H1 (cell line): ENCODE results near the gene RBM4. TPM values are rescaled to one million over a fixed set of nuclear protein-coding genes. Genes with fewer than 3 reads are reported as not detected.

ENCODE experiments used
- EZH2 ChIP-seq: fragments of 200-600 bp; sonication (generic); IDR thresholded peaks from 2 replicates; pipeline ENCODE4 v1.7.1; 2012; ENCODE audit warnings: low read depth, mild to moderate bottlenecking, moderate library complexity, low read length, inconsistent platforms; ENCODE audit not compliant: severe bottlenecking
- polyA plus RNA-seq, 7 experiments: library from polyadenylated mRNA; depleted of rRNA in 3 of 7; stranded (reverse) in 5 of 7; unstranded in 2 of 7; fragments of >200 nt in 5 of 7; fragments of 200-250 nt in 2 of 7; gene quantifications; 1 replicate in 5 of 7; 2 replicates in 1 of 7; 4 replicates in 1 of 7; pipeline versions ENCODE4 v1.2.1 to v1.2.3, GENCODE V29; 2011 to 2013; ENCODE audit warnings: missing spikeins in 2 of 7, mixed read lengths in 2 of 7
- total RNA-seq: library from RNA; stranded (reverse); fragmentation: NEBNext Ultra II Directional; extraction: Animal tissue kit (Norgen Biotek cat#: 25700); gene quantifications from 2 replicates; pipeline ENCODE4 v1.2.1, GENCODE V29; 2021
- TF ChIP-seq, protein P1 (sequence below): IDR thresholded peaks from 2 replicates; pipeline ENCODE4 v1.6.1; 2011; ENCODE audit warnings: low read depth, mild to moderate bottlenecking, low read length; ENCODE audit not compliant: insufficient read depth

RBM4 gene
- total and polyA plus RNA-seq, 2 of the 8 experiments (the other 6 are each of a cell fraction or from before 2014, with no cell fraction given) = 192 to 330 TPM

DNA sequence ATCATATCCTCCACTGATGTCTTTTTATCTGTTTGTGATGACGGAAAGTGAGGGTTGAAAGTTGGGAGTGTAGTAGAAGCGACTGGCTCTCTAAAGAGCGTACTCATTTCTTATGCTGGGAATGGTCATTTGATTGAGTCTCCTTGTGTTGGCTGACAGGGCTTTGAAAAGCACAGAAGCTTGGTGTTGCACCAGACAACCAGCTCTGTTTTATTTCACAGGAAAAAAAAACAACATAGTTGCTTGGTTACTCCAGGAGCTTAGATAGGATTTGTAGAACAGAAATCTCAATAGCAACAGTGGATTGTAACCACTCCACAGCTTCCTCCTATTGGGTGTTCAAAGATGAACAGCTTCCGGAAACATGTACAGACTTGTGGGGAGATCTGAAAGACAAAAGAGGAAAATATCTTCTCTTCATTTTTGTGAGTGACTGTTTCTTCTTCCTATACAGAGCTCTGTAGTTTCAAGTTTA is 19.4 kb upstream of the RBM4 start (continued):
- TF ChIP-seq, protein P1, sequence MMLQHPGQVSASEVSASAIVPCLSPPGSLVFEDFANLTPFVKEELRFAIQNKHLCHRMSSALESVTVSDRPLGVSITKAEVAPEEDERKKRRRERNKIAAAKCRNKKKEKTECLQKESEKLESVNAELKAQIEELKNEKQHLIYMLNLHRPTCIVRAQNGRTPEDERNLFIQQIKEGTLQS = no peak
- no peak for TF ChIP-seq EZH2
